ENCODE measurements around the gene NUB1.

GRCh38 chr7:151386301-151387160 is 44.9 kb downstream of the NUB1 start:
- TF ChIP-seq POLR2AphosphoS5 (IDR thresholded peaks at IDR 0.05) (no peak), EP300 (IDR thresholded peaks at IDR 0.05) (no peak), POLR2A (IDR thresholded peaks at IDR 0.05) (no peak)
- TF ChIP-seq, protein P1, sequence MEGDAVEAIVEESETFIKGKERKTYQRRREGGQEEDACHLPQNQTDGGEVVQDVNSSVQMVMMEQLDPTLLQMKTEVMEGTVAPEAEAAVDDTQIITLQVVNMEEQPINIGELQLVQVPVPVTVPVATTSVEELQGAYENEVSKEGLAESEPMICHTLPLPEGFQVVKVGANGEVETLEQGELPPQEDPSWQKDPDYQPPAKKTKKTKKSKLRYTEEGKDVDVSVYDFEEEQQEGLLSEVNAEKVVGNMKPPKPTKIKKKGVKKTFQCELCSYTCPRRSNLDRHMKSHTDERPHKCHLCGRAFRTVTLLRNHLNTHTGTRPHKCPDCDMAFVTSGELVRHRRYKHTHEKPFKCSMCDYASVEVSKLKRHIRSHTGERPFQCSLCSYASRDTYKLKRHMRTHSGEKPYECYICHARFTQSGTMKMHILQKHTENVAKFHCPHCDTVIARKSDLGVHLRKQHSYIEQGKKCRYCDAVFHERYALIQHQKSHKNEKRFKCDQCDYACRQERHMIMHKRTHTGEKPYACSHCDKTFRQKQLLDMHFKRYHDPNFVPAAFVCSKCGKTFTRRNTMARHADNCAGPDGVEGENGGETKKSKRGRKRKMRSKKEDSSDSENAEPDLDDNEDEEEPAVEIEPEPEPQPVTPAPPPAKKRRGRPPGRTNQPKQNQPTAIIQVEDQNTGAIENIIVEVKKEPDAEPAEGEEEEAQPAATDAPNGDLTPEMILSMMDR (IDR thresholded peaks at IDR 0.05): no peak
